GM21786 (cell line): ENCODE results near the gene CSNK1A1.
"Not testable (repeated sequence)": the region's sequence is repeated elsewhere in the genome, so short reads cannot be mapped to it uniquely, and the experiment has no call there.

ENCODE experiments used
- ATAC-seq: cut with Tn5 transposase; IDR thresholded peaks from one replicate; pipeline ENCODE4 v1.9.1; 2021; ENCODE audit not compliant: unreplicated experiment

CSNK1A1 gene

DNA sequence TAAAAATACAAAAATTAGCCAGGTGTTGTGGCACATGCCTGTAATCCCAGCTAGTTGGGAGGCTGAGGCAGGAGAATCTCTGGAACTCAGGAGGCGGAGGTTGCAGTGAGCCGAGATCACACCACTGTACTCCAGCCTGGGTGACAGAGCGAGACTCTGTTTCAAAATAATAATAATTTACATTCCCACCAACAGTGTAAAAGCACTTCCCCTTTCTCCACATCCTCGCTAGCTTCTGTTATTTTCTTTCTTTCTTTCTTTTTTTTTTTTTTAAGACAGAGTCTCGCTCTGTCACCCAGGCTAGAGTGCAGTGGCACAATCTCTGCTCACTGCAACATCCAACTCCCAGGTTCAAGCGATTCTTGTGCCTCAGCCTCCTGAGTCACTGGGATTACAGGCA is 89.3 kb downstream of the CSNK1A1 start:
- ATAC-seq, result not testable (repeated sequence)

DNA sequence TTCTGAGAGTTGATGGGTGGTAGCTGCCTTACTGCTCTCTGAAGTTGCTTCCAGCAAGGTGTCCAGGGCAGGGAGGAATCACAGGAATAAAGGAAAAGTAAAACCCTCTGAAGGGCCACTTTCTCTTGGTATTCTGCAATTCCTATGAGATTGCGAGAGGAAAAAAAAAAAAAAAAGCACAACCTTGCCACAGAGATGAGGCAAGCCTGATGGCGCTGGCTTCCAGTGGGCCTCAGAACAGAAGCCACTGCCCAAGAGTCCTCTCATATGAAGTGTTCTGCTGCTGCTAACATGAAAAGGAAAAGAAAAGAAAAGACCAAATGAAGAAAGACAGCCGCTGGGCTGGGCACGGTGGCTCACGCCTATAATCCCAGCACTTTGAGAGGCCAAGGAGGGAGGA is 91.3 kb downstream of the CSNK1A1 start:
- ATAC-seq, result no peak

DNA sequence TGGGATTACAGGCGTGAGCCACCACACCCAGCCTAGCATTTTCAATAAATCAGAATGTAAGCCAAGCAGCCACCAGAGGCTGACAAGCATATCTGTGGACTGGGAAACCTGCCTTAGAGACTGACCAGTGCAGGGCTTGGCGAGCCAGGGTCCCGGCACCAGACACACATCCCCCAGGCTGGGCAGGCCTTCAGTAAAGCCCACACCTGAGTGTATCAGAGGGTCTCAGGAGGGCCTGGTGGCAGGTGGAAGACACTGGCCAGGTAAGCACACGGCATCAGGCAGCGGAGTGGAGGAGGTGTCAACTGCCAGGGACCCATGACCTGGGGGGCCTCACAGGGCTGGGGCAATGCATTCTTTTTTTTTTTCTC is 93.9 kb downstream of the CSNK1A1 start:
- no peak for ATAC-seq

DNA sequence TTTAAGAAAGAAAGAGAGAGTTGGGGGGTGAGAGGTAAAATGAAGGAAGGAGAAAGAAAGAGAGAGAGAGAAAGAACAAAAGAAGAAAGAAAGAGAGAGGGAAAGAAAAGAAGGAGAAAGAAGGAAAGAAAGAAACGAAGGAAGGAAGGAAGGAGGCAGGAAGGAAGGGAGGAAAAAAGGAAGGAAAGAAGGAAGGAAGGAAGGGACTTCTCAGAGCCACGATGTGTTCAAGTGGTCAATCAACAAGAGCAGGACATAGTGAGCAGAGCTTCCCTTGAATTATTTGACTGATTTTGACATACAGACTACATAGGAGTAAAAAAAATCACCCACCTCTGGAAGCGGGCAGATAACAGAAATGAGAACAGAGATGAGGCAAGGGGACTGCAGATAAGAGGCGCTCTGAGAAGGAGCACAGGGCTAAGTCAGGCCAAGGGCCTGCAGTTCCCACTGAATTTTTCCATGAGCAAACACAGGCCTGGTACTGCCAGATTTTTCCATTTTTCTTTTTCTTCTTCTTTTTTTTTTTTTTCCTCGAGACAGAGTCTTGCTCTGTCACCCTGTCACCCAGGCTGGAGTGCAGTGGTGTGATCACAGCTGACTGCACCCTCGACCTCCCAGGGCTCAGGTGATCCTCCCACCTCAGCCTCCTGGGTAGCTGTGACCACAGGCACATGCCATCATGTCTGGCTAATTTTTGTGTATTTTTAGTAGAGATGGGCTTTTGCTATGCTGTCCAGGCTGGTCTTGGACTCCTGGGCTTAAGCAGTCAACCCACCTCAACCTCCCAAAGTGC is 94.4 kb downstream of the CSNK1A1 start:
- no peak for ATAC-seq

DNA sequence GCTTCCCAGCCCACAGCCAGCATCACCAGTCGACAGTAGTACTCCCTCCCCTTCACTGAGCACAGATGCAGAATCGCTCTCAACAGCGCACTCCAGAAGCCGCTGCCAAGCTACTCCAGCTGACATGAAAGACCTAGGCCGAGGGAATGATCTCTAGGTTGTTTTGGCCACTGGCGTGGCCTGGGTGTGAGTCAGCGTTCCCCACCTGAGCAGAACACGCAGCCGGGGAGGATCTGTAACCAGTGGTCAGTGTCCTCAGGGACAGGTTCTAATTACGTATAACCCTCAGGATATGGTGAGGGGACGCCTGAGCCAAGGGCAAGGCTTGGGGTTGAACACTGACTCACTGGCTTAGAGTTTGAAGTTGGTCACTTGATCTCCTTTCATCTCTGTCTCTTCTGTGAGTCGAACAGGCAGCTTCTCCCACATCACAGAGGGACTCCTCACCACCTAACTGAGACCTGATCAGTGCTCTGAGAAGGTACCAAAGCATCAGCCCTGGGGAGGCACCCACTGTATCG is 95.3 kb downstream of the CSNK1A1 start:
- ATAC-seq, result no peak

DNA sequence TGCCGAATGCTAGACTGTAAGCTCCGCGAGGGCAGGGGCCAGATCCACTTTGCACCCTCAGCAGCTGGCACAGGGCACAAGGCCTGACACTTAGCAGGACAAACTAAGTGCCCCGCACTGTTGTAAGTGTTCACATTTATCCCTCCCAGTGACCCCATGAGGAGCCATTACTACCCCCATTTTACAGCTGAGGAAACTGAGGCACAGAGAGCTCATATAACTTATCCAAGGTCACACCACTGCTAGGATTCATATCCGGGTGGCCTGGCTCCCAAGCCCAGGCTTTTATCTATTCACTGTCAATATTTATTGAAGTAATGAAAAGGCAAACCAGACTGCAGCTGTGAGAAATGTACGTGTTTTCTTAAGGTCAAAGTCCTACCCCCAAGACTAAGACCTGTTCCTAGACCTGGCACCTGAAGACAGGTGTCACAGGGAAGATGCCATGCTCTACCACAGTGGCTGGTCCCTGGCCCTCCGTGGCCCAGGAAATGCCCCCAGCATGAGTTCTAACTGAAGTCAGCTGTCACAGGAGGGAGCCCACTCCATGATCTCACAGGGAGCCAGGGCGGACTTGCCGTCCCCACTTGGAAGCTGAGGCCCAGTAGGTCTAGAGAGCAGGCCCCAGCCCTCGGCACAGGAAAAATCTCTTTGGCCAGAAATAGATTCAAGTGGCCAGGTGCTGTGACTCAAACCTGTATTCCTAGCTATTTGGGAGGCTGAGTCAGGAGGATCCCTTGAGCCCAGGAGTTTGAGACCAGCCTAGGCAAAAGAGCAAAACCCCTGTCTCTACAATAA is 97.4 kb downstream of the CSNK1A1 start:
- no peak for ATAC-seq

DNA sequence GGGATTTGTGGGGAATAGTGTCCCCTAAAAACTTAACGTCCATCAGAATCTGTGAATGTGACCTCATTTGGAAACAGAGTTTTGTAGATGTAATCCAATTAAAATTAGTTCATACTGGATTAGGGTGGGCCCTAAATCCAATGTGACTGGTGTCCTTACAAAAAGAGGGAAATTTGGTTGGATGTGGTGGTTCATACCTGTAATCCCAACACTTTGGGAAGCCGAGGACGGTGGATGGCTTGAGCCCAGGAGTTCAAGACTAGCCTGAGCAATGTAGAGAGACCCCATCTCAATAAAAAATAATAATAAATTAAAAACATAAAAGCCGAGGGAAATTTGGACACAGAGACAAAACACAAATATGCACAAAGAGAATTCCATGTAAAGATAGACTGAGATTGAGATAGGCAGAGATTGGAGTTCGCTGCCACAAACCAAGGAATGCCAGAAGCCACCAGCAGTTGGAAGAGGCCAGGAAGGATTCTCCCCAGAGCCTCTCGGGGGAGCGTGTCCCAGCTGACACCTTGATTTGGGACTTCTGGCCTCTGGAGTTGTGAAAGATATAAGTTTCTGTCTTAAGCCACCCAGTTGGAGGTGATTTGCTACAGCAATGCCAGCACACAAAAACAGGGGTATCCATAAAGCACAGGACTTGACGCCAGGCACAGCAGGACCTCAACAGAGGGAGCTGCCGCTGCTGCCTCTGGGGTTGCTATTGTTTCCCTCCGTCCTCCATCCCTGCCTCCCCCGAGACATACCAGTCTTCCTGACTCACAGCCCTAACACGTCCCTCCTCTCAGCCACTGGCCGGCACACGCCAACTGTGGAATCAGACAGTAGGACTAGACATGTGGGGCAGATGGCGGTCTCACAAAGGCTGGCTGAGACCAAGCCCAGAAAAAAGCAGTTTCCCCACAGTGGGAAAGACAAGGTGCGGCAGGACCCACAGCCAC is 98.3 kb downstream of the CSNK1A1 start:
- no peak for ATAC-seq

DNA sequence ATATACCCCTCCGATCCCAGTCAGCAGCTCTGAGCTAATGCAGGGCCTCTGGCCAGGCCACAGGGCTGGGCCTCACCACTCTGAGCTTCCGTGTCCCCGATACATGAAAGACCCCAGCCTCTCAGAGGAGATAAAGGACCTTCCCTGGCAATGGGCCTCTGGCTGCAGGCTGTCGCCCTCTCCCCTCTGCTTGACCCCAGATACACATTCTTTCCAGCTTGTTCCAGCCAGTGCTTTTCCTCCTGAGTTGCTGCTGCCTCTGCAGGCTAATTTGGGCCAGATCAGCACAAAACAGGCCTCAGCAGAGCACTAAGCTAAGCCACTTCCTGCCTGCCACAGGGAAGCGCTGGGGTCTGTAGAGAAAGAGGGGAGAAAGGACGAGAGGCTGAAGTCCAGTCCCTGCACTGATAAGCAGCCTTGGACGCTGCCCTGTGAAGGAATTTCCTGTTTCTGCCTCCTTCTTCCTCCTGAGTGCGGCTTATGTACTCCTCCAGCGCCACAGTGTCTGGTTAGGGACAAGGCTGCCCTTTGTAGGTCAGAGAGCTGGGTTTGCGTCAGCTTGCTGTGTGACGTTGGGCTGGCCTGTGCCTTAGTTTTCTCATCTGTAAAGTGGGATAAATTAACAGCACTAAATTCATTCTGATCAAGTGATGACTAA is 99.1 kb downstream of the CSNK1A1 start:
- ATAC-seq, result no peak

DNA sequence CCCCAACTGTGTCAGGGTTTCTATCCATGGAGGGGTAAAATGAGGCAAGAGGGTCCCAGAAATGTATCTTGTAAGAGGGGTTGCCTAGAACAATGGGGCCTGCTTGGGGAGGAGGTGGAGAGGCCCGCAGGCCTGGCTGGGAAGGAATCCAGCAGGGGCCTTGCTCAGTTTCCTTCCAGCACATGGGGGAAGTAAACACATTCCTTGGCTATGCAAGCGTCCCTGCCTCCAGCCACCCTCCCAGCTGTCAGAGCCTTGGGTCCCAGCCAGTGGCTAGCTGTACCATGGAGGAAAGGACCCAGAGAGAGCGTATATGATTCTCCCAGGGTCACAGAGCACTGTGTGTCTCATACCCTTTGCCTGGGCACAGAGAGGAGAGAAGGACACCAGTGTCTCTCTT is 101.0 kb downstream of the CSNK1A1 start:
- no peak for ATAC-seq

DNA sequence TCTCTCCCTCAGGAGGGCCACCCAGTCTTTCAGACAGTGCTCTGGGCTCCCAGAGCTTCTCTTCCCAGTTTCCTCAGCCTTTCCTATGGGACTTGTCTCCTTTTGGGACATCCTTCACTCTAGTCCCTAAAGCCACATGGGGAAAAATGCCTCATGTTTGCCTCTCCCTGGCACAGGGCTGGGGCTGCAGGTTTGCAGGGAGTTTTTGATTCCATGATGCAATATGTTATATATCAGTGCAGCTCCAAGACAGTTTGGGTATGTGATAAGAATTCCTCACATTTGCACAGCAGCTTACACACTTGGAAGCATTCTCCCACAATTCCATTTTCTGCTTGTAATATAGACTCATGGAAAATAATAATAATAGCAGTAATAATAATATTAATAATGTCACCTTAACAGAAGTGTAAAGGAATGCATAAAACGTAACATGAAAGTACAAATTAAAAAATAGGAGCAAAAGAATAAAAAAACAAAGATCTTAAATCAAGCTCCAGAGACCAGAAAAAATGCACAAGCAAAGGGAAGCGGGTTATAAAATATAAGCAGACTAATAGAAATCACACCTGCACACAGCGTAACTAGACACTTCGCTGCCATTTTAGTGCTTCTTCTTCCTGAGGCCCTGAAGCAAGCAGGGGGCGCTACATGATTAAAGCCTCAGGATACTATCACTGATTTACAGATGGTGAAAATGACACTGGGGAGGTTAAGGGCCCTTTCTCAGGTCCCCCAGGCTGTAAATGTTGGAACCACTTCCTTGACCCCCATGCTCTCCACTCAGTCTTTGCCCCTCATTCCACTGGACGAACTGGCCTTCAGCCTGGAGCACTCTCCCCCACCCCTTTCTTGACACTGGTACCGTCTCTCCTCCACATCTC is 102.2 kb downstream of the CSNK1A1 start:
- no peak for ATAC-seq

DNA sequence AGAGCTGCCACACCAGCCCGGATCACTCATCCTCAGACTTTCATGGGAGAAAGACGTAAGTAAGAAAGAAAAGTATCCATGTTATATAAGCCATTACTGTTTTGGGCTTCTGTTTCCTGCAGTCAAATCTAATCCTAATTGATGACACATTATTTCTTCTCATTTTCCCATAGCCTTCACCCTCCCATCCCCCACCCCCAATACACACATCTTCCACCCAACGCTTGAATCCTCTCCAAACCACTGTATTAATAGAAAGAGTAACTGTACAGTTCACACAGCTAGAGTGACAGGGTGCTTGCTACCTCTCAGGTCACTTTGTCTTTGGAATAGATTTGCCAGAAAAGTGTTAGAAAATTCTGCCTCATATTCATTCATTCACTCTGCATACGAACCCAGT is 102.8 kb downstream of the CSNK1A1 start:
- ATAC-seq, result no peak

DNA sequence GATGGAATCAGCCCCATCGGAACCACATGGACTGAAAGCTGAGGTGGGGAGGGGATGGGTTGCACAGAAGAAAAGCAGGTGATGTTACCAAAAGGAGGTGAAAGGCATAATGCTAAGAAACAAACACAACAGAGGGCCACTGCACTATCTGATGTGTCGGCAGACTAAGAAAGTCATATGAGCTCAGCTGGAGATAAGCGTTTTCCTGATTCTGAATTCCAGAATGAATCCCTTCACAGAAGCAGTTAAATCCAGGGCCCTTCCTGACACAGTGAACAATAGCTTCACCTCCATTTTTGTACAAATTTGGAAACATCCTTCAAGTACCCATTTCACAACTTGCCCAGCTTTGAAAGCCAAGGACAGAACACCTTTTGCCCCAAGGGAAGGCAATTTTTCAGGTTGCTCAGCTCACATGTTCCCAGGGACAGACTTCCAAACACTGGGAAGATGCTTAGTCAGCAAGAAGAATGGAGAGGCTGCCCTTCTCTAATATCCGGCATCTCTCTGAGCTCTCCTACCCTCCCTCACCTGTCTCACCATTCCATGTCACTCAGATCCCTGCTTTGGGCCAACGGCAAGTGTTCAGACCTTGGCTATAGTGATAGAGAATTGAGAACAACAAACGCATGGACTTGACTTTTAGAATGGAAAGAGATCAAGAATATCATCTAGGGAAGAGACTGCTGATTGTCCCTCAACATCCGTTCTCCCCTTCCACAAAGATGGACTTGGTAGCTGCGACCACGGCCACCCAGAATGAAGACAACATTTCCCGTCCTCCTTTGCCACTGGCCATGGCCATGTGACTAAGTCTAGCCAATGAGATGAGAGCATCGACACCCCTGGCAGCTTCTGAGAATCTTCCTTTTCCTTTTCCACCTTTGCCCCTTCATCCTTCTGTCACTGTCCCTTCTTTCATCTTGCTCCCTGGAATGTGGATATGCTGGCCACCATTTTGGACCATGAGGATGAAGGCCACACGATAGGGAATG is 103.6 kb downstream of the CSNK1A1 start:
- no peak for ATAC-seq

DNA sequence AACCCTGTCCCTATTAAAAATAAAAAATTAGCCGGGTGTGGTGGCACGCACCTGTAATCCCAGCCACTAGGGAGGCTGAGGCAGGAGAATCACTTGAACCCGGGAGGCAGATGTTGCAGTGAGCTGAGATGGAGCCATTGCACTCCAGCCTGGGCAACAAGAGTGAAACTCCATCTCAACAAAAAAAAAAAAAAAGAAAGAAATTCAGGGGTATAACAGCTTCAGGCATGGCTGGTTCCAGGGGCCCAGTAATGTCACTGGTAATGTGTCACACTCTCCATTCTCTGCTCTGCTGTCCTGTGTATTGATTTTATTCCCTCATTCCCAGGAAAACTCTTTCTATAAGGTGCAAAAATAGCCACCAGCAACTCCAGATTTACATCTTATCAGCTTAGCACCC is 104.4 kb downstream of the CSNK1A1 start:
- not testable (repeated sequence) for ATAC-seq

DNA sequence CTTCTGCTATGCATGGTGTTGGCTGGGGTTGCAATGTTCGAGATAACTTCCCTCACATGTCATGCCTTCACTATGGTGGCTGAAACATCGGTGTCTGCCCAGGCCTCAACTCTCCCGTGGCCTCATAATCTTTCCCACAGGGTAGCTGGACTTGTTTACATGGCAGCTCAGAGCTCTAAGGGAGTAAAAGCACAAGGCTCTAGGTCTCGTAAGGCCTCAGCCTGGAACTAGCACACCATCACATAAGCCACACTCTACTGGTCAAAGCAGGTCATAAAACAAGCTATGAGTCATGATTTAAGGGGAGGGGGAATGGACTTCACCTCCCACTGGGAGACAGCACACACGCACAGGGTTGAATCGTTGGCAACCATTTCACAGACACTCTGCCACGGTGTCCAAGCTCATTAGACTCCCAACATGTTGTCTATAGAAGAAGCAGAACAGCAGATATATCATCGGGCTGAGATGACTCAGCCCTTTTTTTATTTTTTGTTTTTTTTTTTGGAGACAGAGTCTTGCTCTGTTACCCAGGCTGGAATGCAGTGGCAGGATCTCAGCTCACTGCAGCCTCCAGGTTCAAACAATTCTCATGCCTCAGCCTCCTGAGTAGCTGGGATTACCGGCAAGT is 105.4 kb downstream of the CSNK1A1 start:
- ATAC-seq, result no peak

DNA sequence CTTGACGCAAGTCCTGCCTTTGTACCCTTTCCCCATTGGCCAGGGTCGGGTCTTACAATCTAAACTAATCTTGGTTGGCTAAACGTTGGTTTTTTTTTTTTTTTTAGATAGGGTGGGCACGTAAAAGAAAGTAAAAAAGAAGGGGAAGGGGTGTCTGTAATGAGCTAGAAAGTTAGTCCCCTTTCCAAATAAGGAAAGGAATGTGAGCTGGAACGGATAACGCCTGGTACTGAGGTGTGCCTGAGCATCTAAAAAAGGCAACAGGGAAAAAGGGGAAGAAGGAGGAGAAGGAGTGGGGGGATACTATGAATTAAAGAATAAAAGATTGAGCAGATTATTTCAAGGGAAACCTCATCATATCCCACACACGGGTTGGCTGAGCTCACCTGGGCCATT is 105.9 kb downstream of the CSNK1A1 start:
- no peak for ATAC-seq

DNA sequence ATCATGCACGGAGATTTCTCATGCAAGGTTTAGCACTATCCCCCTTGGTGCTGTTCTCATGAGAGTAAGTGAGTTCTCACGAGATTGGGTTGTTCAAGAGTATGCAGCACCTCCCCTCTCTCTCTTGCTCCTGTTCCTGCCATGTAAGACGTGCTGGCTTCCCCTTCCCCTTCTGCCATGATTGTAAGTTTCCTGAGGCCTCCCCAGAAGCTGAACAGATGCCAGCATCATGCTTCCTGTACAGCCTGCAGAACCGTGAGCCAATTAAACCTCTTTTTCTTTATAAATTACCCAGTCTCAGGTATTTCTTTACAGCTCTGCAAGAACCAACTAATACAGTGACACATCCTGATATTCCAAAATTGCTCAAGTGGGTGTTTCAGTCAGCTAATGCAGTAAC is 106.8 kb downstream of the CSNK1A1 start:
- not testable (repeated sequence) for ATAC-seq

DNA sequence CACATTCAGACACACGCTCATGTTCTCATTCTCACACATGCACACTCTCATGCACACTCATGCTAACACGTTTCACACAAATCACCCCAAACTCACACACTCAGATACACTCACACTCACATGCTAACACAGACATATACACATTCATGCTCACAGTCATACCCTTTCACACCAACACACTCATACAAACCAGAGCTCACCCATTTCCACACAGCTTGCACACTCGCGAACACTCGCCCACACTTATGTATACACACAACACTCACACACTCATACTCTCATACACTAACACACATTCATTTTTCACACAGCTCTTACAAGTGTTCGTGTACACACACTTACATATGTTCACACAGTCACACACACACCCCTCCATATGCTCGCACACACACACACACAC is 108.0 kb downstream of the CSNK1A1 start:
- no peak for ATAC-seq
